ENCODE measurements around the gene NEUROG1.

GRCh38 chr5:135564331-135564730 lies 28.6 kb upstream of the NEUROG1 start:
- no peak for TF ChIP-seq EZH2 (IDR thresholded peaks at IDR 0.05; ENCODE audit: borderline replicate concordance, low read length)
- TF ChIP-seq, protein P1, sequence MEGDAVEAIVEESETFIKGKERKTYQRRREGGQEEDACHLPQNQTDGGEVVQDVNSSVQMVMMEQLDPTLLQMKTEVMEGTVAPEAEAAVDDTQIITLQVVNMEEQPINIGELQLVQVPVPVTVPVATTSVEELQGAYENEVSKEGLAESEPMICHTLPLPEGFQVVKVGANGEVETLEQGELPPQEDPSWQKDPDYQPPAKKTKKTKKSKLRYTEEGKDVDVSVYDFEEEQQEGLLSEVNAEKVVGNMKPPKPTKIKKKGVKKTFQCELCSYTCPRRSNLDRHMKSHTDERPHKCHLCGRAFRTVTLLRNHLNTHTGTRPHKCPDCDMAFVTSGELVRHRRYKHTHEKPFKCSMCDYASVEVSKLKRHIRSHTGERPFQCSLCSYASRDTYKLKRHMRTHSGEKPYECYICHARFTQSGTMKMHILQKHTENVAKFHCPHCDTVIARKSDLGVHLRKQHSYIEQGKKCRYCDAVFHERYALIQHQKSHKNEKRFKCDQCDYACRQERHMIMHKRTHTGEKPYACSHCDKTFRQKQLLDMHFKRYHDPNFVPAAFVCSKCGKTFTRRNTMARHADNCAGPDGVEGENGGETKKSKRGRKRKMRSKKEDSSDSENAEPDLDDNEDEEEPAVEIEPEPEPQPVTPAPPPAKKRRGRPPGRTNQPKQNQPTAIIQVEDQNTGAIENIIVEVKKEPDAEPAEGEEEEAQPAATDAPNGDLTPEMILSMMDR (IDR thresholded peaks at IDR 0.05; ENCODE audit: low read length), result no peak
